HG02571 (cell line): Measurements from ENCODE around the gene FCHSD2.
"Not testable (repeated sequence)": the region's sequence is repeated elsewhere in the genome, so short reads cannot be mapped to it uniquely, and the experiment has no call there.

ENCODE experiments used
- ATAC-seq: cut with Tn5 transposase; IDR thresholded peaks from one replicate; pipeline ENCODE4 v1.9.1; 2021; ENCODE audit warnings: mild to moderate bottlenecking, moderate library complexity; ENCODE audit not compliant: unreplicated experiment

The FCHSD2 gene

GRCh38 chr11:73126804-73127480 is 15.2 kb downstream of the FCHSD2 start:
- no peak for ATAC-seq

- ATAC-seq = no peak
These were observed 17.3 kb downstream of the FCHSD2 start for GRCh38 chr11:73124800-73125199.

DNA sequence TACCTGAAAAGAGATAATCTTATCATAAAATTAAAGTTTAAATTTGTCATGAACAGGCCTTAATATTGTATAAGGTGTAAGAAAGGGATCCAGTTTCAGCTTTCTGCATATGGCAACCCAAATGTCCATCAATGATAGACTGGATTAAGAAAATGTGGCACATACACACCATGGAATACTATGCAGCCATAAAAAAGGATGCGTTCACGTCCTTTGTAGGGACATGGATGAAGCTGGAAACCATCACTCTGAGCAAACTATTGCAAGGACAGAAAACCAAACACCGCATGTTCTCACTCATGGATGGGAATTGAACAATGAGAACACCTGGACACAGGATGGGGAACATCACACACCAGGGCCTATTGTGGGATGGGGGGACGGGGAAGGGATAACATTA is 18.2 kb downstream of the FCHSD2 start:
- ATAC-seq = not testable (repeated sequence)

DNA sequence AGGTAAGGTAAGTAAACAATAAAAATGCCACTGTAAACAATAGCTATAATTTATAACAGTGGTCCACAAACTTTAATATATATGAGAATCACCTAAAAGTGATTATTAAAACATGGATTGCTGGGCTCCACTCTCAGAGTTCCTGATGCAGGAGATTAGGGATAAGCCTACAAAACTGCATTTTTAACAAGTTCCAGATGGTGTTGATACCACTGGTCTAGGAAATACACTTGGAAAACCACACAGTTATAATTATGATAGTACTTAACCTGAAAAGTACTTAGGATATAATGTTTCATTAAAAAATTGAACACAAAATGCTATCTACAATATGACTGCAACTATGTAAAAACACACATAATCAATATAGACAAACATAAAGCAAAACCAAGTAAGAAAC is 20.4 kb downstream of the FCHSD2 start:
- ATAC-seq = no peak

DNA sequence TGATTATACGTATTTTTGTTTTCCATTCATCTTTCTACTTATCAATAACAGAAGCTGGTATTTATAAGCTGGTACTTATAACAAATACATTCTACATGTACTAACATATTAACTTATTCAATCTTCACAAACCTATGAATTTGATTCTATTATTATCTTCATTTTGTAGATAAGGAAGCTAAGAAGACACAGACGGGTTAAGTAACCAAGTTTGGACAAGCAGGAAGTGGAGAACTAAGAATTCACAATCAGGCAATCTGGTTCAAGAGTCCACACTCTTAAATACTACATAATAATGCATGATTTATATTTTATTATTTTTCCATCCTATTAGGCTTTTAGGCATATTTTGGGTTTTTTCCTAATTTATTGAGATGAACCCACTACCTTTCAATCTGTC is 25.0 kb downstream of the FCHSD2 start:
- ATAC-seq = no peak

- ATAC-seq = no peak
These were observed 25.5 kb downstream of the FCHSD2 start for GRCh38 chr11:73116636-73117035.

DNA sequence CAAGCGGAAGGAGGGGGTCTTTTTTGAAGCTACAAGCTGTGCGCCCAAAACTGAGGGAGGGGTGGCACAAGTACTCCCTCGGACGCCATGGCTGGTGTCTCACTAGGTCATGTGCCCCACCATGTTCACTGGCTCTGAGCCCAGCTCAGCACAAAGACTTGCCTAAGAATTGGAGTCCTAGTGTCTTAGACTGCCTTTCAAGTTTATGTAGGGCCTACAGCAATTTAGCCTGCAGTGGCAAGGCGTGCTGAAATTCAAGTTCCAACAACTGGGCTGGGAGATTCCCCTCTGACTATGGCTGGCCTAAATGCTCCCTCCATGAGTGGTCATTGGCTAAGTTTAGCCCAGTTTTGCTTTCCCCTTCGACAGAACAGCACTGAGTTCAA is 27.3 kb downstream of the FCHSD2 start:
- no peak for ATAC-seq

DNA sequence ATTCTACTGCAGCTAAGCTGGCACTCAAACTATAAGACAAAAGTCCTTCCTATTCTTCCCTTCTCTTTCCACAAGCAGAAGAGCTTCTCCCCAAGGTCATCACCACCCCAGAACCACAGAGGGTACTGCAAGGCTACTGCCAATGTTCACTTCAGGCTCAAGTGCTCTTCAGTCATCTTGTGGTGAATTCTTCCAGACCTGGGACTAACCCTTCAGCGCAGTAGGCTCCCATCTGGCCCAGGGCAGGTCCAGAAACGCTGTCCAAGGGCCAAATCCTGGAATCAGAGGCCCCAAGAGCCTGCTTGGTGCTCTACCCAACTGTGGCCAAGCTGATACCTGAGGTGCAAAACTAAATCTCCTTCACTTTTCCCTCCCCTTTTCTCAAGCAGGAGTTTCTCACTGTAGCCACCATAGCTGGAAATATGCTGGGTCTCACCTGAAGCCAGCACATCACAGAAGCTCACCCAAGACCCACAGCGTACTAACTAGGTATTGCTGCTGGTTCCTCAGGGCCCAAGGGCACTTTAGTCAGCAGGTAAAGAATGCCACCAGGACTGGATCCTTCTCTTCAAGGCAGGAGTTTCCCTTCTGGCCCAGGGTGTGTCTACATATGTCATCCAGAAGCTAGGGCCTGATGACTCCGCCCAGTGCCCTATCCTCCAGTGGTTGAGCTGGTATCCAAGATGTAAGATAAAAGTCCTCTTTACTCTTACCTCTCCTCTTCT is 27.8 kb downstream of the FCHSD2 start:
- ATAC-seq = no peak

GRCh38 chr11:73113426-73113825 is 28.7 kb downstream of the FCHSD2 start:
- no peak for ATAC-seq

- no peak for ATAC-seq
These were observed 34.5 kb downstream of the FCHSD2 start for GRCh38 chr11:73107597-73107996.

DNA sequence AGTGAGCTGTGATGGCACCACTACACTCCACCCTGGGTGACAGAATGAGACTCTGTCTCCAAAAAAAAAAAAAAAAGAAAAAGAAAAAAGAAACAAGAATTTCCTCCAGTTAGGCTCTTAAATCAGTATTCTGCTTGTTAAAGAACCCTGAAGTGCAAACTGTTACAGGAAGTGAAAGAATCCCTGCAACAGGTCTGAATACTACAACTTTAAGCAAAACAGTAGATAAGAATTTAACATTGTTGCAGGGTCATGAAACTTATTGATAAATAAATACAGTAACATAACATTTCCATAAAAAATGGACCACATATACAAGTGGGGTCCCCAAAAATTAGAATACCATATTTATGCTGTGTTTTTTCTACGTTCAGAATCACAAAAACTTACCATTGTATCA is 35.8 kb downstream of the FCHSD2 start:
- ATAC-seq = no peak

DNA sequence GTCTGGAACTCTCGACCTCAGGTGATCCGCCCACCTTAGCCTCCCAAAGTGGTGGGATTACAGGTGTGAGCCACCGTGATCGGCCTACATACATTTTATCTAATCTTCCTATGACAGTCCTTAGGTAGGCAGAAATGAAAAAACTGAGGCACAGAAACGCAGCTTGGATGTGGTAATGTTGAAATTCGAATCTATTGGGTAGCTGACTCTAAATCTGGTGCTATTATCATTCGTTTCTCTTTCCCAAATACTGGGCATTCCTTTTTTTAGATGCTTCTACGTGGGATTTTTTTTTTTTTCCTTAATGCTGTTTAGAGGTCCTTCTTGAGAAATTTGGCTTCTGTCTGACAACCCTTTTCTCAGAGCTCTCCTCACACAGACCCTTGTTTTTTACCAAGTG is 41.5 kb downstream of the FCHSD2 start:
- ATAC-seq = no peak

GRCh38 chr11:73099512-73100266 is 42.4 kb downstream of the FCHSD2 start:
- ATAC-seq = no peak

DNA sequence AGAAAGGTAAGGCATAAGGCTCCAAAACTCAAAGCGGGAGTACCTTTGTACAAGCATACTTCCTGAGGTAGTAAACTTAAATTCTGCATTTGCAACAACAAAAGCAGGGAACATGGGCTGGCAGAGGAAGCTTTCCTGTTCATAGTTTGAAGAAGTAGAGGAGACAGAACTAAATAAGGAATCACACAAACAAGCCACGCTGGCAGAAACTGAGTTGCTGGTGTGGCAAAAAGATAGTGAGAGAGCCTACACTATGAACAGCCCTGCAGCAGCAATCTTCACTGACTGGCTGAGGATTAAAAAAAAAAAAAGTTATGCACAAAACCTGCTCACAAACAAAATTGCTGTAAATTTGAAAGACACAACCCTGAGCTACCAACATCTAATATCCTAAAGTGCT is 46.5 kb downstream of the FCHSD2 start:
- ATAC-seq = no peak

DNA sequence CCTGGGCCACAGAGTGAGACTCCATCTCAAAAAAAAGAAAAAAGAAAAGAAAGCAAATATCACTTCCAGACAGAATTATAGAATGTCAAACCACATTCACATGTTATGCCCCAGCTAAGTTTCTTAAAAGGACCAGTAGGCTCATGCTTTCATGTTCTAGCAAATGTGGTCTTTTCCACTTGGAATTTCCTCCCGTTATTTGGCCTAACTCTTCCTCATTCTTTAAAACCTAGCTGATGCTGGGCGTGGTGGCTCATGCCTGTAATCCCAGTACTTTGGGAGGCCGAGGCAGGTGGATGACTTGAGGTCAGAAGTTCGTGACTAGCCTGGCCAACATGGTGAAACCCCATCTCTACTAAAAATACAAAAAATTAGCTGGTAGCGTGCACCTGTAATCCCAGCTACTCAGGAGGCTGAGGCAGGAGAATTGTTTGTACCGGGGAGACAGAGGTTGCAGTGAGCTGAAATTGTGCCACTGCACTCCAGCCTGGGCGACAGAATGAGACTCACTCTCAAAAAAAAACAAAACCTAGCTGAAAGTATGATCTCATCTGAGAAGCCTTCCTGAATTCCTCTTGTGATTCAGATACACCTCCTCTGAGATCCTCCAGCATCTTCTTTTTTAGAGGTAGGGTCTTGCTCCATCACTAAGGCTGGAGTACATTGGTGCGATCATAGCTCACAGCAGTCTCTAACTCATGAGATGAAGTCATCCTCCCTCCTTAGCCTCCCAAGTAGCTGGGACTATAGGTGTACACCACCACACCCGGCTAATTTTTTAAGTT is 50.4 kb downstream of the FCHSD2 start:
- no peak for ATAC-seq

DNA sequence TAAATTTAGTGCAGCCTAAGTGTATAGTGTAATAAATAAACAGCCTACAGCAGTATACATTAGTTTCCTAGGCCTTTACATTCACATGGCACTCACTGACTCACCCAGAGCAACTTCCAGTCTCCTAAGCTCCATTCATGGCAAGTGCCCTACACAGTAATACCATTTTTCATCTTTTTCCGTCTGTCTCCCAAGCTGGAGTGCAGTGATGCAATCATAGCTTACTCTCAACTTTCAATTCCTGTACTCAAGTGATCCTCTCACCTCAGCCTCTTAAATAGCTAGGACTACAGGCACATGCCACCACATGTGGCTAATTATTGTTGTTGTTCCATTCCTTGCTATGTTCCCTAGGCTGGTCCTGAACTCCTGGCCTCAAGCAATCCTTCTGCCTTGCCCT is 54.4 kb downstream of the FCHSD2 start:
- no peak for ATAC-seq

GRCh38 chr11:73085189-73085875 is 56.8 kb downstream of the FCHSD2 start:
- no peak for ATAC-seq

DNA sequence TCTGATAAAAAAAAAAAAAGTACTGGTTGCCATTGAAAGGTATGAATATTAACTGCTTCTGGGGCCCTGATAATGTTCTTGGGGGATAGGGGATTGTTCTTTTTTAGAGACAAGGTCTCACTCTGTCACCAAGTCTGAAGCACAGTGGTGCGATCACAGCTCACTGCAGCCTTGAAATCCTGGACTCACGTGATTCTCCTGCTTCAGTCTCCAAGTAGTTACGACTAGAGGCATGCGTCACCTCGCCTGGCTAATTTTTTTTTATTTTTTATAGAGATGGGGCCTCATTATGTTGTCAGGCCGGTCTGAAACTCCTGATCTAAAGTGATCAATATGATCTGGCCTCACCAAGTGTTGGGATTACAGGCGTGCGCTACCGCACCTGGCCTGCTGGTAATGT is 63.5 kb downstream of the FCHSD2 start:
- ATAC-seq = no peak

DNA sequence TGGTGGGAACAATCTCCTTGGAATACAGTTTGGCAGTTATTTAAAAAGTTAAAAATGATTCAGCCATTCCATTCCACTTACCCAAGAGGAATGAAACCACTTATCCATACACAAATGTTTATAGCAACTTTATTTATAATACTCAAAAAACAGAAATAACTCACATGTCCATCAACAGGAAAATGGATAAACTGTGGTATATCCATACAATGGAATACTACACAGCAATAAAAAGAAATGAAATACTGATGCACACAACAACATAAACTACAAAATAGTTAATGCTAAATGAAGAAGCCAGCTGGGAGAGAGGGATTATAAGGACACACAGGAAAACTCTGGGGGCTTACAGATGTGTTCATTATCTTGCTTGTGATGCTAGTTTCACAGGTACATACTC is 64.7 kb downstream of the FCHSD2 start:
- ATAC-seq = no peak

DNA sequence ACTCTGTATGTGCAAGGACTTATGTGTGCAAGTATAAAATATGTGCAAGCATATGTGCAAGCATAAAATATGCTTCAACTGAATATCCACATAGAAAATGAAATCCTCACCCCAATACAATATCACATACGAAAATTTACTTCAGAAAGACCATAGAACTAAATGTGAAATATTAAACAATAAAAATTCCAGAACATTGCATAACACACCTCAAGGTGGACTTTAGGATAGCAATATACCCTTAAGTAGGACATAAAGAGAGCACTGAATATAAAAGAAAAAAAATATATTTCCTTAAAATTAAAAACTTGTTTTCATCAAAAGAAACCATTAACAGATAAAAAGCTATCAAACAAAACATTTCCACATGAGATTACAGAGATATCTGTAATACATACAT is 67.8 kb downstream of the FCHSD2 start:
- ATAC-seq = no peak
